ENCODE data around the gene MAN2A1.
"Not testable (repeated sequence)": the region's sequence is repeated elsewhere in the genome, so short reads cannot be mapped to it uniquely, and the experiment has no call there.

Gene MAN2A1

GRCh38 chr5:109750463-109750862 lies 60.7 kb downstream of the MAN2A1 start:
- no peak for TF ChIP-seq CTCF (IDR thresholded peaks at IDR 0.05; ENCODE audit: extremely low read depth, missing control alignments)
- no peak for DNase-seq (ENCODE audit: low spot score)

GRCh38 chr5:109753279-109753678 lies 63.6 kb downstream of the MAN2A1 start:
- no peak for TF ChIP-seq CTCF (IDR thresholded peaks at IDR 0.05; ENCODE audit: extremely low read depth, missing control alignments)
- DNase-seq (ENCODE audit: low spot score) = no peak

GRCh38 chr5:109754319-109754718 lies 64.6 kb downstream of the MAN2A1 start:
- no peak for TF ChIP-seq CTCF (IDR thresholded peaks at IDR 0.05; ENCODE audit: extremely low read depth, missing control alignments)
- no peak for DNase-seq (ENCODE audit: low spot score)

GRCh38 chr5:109755761-109756160 lies 66.0 kb downstream of the MAN2A1 start:
- no peak for TF ChIP-seq CTCF (IDR thresholded peaks at IDR 0.05; ENCODE audit: extremely low read depth, missing control alignments)
- no peak for DNase-seq (ENCODE audit: low spot score)

- DNase-seq (ENCODE audit: low spot score) = no peak
- no peak for TF ChIP-seq CTCF (IDR thresholded peaks at IDR 0.05; ENCODE audit: extremely low read depth, missing control alignments)
Observed at GRCh38 chr5:109756543-109757185, 66.9 kb downstream of the MAN2A1 start.

GRCh38 chr5:109757490-109757889 lies 67.8 kb downstream of the MAN2A1 start:
- no peak for TF ChIP-seq CTCF (IDR thresholded peaks at IDR 0.05; ENCODE audit: extremely low read depth, missing control alignments)
- DNase-seq (ENCODE audit: low spot score) = no peak

GRCh38 chr5:109759306-109759705 lies 69.6 kb downstream of the MAN2A1 start:
- no peak for TF ChIP-seq CTCF (IDR thresholded peaks at IDR 0.05; ENCODE audit: extremely low read depth, missing control alignments)
- no peak for DNase-seq (ENCODE audit: low spot score)

GRCh38 chr5:109760130-109760529 lies 70.4 kb downstream of the MAN2A1 start:
- DNase-seq (ENCODE audit: low spot score) = not testable (repeated sequence)

All from GM20000 (cell line).